HG03066 (cell line): ENCODE data around the gene CAMSAP1.

Experiments used
- ATAC-seq: cut with Tn5 transposase; IDR thresholded peaks from one replicate; pipeline ENCODE4 v1.9.1; 2021; ENCODE audit warnings: low read depth; ENCODE audit not compliant: unreplicated experiment

Gene CAMSAP1

GRCh38 chr9:135766251-135766650, 141.1 kb downstream of the CAMSAP1 start:
- ATAC-seq: no peak

- ATAC-seq: no peak
These were observed 141.9 kb downstream of the CAMSAP1 start for GRCh38 chr9:135765416-135765815.

- ATAC-seq: no peak
These were observed 142.6 kb downstream of the CAMSAP1 start for GRCh38 chr9:135764731-135765130.

GRCh38 chr9:135763716-135764446, 143.5 kb downstream of the CAMSAP1 start:
- no peak for ATAC-seq

- no peak for ATAC-seq
These were observed 144.4 kb downstream of the CAMSAP1 start for GRCh38 chr9:135762921-135763320.

- no peak for ATAC-seq
These were observed 145.5 kb downstream of the CAMSAP1 start for GRCh38 chr9:135761845-135762168.

GRCh38 chr9:135761150-135761844, 146.0 kb downstream of the CAMSAP1 start:
- no peak for ATAC-seq

- no peak for ATAC-seq
These were observed 146.9 kb downstream of the CAMSAP1 start for GRCh38 chr9:135760465-135760864.

- ATAC-seq: no peak
These were observed 147.6 kb downstream of the CAMSAP1 start for GRCh38 chr9:135759676-135760300.

GRCh38 chr9:135758870-135759269, 148.5 kb downstream of the CAMSAP1 start:
- no peak for ATAC-seq
